Stimulated activated CD8-positive, alpha-beta memory T cell treated with anti-CD3 and anti-CD28 coated beads, Interleukin-7, amount 100 ng/mL, for 4 hours (primary cell): ENCODE results near the gene ENOX1.

Experiments
- DNase-seq, 2 donors: peaks; one replicate each; pipeline ENCODE4 v3.0.0-alpha.2; 2020; ENCODE audit warnings: low read depth in 2 of 2

The ENOX1 gene

GRCh38 chr13:43546251-43546650, 240.5 kb downstream of the ENOX1 start:
- no peak for DNase-seq

- no peak for DNase-seq
These were observed 241.4 kb downstream of the ENOX1 start for GRCh38 chr13:43545317-43545874.

- no peak for DNase-seq
These were observed 242.1 kb downstream of the ENOX1 start for GRCh38 chr13:43544631-43545030.

- DNase-seq = no peak
These were observed 242.8 kb downstream of the ENOX1 start for GRCh38 chr13:43544011-43544410.

- no peak for DNase-seq
These were observed 243.4 kb downstream of the ENOX1 start for GRCh38 chr13:43543331-43543730.

- DNase-seq = no peak
These were observed 249.6 kb downstream of the ENOX1 start for GRCh38 chr13:43537124-43537523.

GRCh38 chr13:43529796-43530195, 257.0 kb downstream of the ENOX1 start:
- no peak for DNase-seq

GRCh38 chr13:43528992-43529391, 257.8 kb downstream of the ENOX1 start:
- no peak for DNase-seq

- DNase-seq = no peak
These were observed 264.0 kb downstream of the ENOX1 start for GRCh38 chr13:43522788-43523187.

GRCh38 chr13:43520351-43520750, 266.4 kb downstream of the ENOX1 start:
- DNase-seq = no peak

- no peak for DNase-seq
These were observed 267.9 kb downstream of the ENOX1 start for GRCh38 chr13:43518833-43519232.

- no peak for DNase-seq
These were observed 270.4 kb downstream of the ENOX1 start for GRCh38 chr13:43516401-43516833.

GRCh38 chr13:43515531-43515930, 271.2 kb downstream of the ENOX1 start:
- DNase-seq = no peak

- DNase-seq = no peak
These were observed 272.5 kb downstream of the ENOX1 start for GRCh38 chr13:43514311-43514710.

GRCh38 chr13:43512221-43512620, 274.6 kb downstream of the ENOX1 start:
- no peak for DNase-seq

- DNase-seq = no peak
These were observed 275.5 kb downstream of the ENOX1 start for GRCh38 chr13:43510956-43511901.

- DNase-seq = no peak
These were observed 291.0 kb downstream of the ENOX1 start for GRCh38 chr13:43495732-43496131.

GRCh38 chr13:43494206-43494605, 292.6 kb downstream of the ENOX1 start:
- DNase-seq = no peak

- no peak for DNase-seq
These were observed 293.2 kb downstream of the ENOX1 start for GRCh38 chr13:43493496-43494000.

GRCh38 chr13:43492745-43493144, 294.0 kb downstream of the ENOX1 start:
- DNase-seq = no peak

GRCh38 chr13:43492311-43492710, 294.5 kb downstream of the ENOX1 start:
- no peak for DNase-seq

- DNase-seq = no peak
These were observed 297.5 kb downstream of the ENOX1 start for GRCh38 chr13:43489233-43489632.

- no peak for DNase-seq
These were observed 298.9 kb downstream of the ENOX1 start for GRCh38 chr13:43487885-43488284.
